Heart right ventricle (tissue), 16 donors: ENCODE data around the gene DMGDH. TPM values are rescaled to one million over a fixed set of nuclear protein-coding genes. Genes with fewer than 3 reads are reported as not detected.

Experiments used
- ATAC-seq, 8 donors: fragments of 200-7000 bp; cut with Tn5 transposase; one replicate each; pipeline ENCODE4 v1.9.1; 2020; ENCODE audit warnings: mild to moderate bottlenecking in 8 of 8, moderate library complexity in 8 of 8, moderate number of reproducible peaks in 1 of 8
- DNase-seq, 2 donors: peaks; one replicate each; pipeline ENCODE4 v3.0.0-alpha.2; 2020
- H3K27ac ChIP-seq, 10 donors: fragments of 200-600 bp; sonication (generic) in 2 of 10; one replicate each; pipeline versions ENCODE4 v1.5.0 to v1.8.0; 2020 to 2022; ENCODE audit warnings: mild to moderate bottlenecking in 3 of 10
- H3K27me3 ChIP-seq, 7 donors: fragments of 200-600 bp; one replicate each; pipeline ENCODE4 v1.8.0; 2021 to 2022; ENCODE audit warnings: mild to moderate bottlenecking in 2 of 7
- H3K36me3 ChIP-seq, 9 donors: fragments of 200-600 bp; sonication (generic) in 1 of 9; one replicate each; pipeline versions ENCODE4 v1.5.0 to v1.8.0; 2020 to 2022; ENCODE audit warnings: mild to moderate bottlenecking in 2 of 9
- H3K4me1 ChIP-seq, 9 donors: fragments of 200-600 bp; sonication (generic) in 1 of 9; one replicate each; pipeline versions ENCODE4 v1.5.0 to v1.8.0; 2020 to 2022; ENCODE audit warnings: mild to moderate bottlenecking in 4 of 9
- H3K4me3 ChIP-seq, 10 donors: fragments of 200-600 bp; sonication (generic) in 2 of 10; one replicate each; pipeline versions ENCODE4 v1.5.0 to v1.8.0; 2020 to 2022; ENCODE audit warnings: mild to moderate bottlenecking in 7 of 10, moderate library complexity in 2 of 10
- H3K9me3 ChIP-seq, 11 donors: fragments of 200-600 bp in 10 of 11; sonication (generic) in 2 of 11; one replicate each; pipeline versions ENCODE4 v1.5.0 to v1.8.0; 2013 to 2022; ENCODE audit warnings: mild to moderate bottlenecking in 2 of 11, control low read depth in 1 of 11, moderate library complexity in 1 of 11
- WGBS, 2 donors: extraction: QIAGEN DNeasy Blood & Tissue Kit; methylation state at CpG; one replicate each; pipeline ENCODE4 v1.1.7; 2013; ENCODE audit warnings: inconsistent platforms in 1 of 2; 5-methylcytosine and 5-hydroxymethylcytosine counted together
- intact Hi-C, 10 donors: fragments of 100-400 bp; cut with DNase I; formaldehyde crosslinking; loops; one replicate each; pipeline versions ENCODE4 v1.11.1 to v1.14.2; 2022
- polyA plus RNA-seq, 2 donors: library from polyadenylated mRNA; stranded (reverse); fragments of 200-250 nt; gene quantifications; one replicate each; pipeline ENCODE4 v1.2.3, GENCODE V29; 2013
- total RNA-seq, 10 donors: library from RNA; stranded (reverse); fragmentation: NEBNext Ultra II Directional in 3 of 10; extraction: Animal tissue kit (Norgen Biotek cat#: 25700) in 3 of 10; gene quantifications; one replicate each; pipeline versions ENCODE4 v1.2.1 to v1.2.4, GENCODE V29; 2021 to 2023
- TF ChIP-seq, protein P1 (sequence below), 9 donors: fragments of 200-600 bp; sonication (generic) in 2 of 9; IDR thresholded peaks; one replicate each; pipeline versions ENCODE4 v1.5.0 to v1.8.0; 2021 to 2022; ENCODE audit warnings: antibody characterized with exemption in 9 of 9, mild to moderate bottlenecking in 5 of 9, moderate library complexity in 1 of 9
- donor health status: Arrhythmogenic right ventricular cardiomyopathy.
- donor health status: ischemic (EF 13 %, LVEDD 7.1; RV severe dilation, severe dysfunction).
- donor health status: healthy with polysubstance abuse.
- donor health status: DM: no; HTN: yes; CAD: no.
- donor health status: DM: no; HTN: no; CAD: no.
- donor health status: ischemic (EF 25% LVEDD 6.9; RV normal size, moderate dysfunction).
- donor health status: ischemic (EF 25% LVEDD 5.7; RV mildly dilated, moderate dysfunction).
- donor health status: healthy.
- donor health status: DM: yes; HTN: yes; CAD: no.
- donor health status: Ischemic cardiomyopathy.
- donor health status: ischemic (EF 35%, LVEDD 5.7; RV mildly dilated, moderate dysfunction).
- donor health status: nonischemic (EF 11% LVEDD 7.7; RV severe dilation, severe dysfunction).
- donor health status: DM: yes; HTN: yes; CAD: no.
- donor health status: PGD.
- donor health status: ischemic (EF 29% LVEDD 5.4; RV normal size, mild dysfunction).
- donor health status: nonischemic (EF 23%, LVEDD 6.1; RV moderate dilation, normal function).

The DMGDH gene
- total and polyA plus RNA-seq, 12 donors = 0.17 to 3.4 (median 1.9) TPM

GRCh38 chr5:79032782-79033181, 36.7 kb downstream of the DMGDH start:
- peaks cover 0 to 10% (median 4%) of the 10 kb centered on the region in 11 donors for H3K9me3 ChIP-seq
- H3K27ac ChIP-seq = no peak overlapping the region
- no peak for ATAC-seq
- H3K36me3 ChIP-seq = no peaks in the 10 kb centered on the region
- intact Hi-C loops = no loop called here
- 93 to 95% methylated on average over 5 of the region's 5 CpGs for WGBS, 2 donors
- TF ChIP-seq, protein P1, sequence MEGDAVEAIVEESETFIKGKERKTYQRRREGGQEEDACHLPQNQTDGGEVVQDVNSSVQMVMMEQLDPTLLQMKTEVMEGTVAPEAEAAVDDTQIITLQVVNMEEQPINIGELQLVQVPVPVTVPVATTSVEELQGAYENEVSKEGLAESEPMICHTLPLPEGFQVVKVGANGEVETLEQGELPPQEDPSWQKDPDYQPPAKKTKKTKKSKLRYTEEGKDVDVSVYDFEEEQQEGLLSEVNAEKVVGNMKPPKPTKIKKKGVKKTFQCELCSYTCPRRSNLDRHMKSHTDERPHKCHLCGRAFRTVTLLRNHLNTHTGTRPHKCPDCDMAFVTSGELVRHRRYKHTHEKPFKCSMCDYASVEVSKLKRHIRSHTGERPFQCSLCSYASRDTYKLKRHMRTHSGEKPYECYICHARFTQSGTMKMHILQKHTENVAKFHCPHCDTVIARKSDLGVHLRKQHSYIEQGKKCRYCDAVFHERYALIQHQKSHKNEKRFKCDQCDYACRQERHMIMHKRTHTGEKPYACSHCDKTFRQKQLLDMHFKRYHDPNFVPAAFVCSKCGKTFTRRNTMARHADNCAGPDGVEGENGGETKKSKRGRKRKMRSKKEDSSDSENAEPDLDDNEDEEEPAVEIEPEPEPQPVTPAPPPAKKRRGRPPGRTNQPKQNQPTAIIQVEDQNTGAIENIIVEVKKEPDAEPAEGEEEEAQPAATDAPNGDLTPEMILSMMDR (IDR thresholded peaks at IDR 0.05) = no peak
- H3K4me3 ChIP-seq = no peak overlapping the region
- no peak for DNase-seq
- no peaks in the 10 kb centered on the region for H3K27me3 ChIP-seq
- H3K4me1 ChIP-seq = no peaks in the 10 kb centered on the region

DNA sequence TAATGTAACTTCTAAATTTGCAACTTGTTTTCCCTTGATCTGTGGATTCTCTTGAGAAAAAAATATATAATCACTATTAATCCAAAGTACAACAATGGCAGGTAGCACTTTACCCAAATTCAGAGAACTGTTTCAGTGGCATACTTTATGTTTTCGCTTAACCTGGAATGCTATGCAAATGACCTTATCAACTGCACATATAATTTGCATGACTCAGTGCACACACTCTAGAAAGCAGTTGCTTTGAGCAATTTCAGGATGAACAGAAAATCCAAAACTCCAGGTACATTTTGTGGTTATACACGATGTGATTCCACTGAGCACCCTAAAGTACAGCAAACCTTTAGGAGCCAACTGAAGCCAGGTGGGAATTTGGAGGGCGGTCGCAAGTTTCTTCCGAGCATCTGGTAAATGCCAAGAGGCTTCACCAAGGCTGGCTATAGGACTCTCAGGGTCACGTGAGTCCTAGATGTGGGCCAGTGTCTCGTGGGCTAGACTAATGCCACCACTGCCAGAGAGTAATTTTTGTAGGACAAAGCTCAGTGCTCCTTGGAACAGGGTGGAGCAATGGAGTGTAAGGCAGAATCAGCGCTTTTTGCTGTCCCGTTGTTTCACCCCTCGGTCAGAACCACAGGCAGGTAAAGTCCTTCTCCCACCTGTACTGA, 37.3 kb downstream of the DMGDH start:
- H3K9me3 ChIP-seq = peaks cover 0 to 9% (median 4%) of the 10 kb centered on the region in 11 donors
- ATAC-seq = no peak

DNA sequence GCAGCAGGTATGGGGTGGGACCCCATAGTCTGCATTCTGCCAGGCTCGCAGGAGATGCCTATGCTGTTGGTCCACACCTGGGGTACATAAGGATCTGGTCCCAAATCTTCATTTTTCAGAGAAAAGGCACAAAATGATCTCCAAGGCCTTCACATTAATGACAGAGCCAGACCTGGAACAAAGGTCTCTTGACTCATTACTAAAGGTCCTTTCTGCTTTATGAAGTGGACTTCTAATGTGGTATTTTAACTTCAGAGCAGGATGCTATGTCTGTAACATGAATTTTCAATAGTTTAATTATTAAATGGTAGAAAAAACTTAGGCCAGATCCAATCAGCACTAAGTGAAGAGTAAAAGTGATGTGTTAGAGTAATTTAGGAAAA, 38.0 kb downstream of the DMGDH start:
- Histone ChIP-seq H3K4me1 (no peaks in the 10 kb centered on the region), H3K27me3 (peaks cover 0 to 2% (median 0%) of the 10 kb centered on the region in 7 donors), H3K27ac (no peak overlapping the region), H3K4me3 (no peak overlapping the region), H3K9me3 (peaks cover 0 to 2% (median 0%) of the 10 kb centered on the region in 11 donors), H3K36me3 (no peaks in the 10 kb centered on the region)
- TF ChIP-seq, protein P1 (IDR thresholded peaks at IDR 0.05) = no peak
- WGBS, 2 donors = 94 to 97% methylated on average over 1 of the region's 1 CpG
- DNase-seq = no peak
- no peak for ATAC-seq
- intact Hi-C loops = no loop called here

More for the DNA sequence above, 37.3 kb downstream of the DMGDH start:
- H3K36me3 ChIP-seq = no peaks in the 10 kb centered on the region
- no peak overlapping the region for H3K4me3 ChIP-seq
- H3K27ac ChIP-seq = no peak overlapping the region
- H3K27me3 ChIP-seq = no peaks in the 10 kb centered on the region
- intact Hi-C loops = no loop called here
- TF ChIP-seq, protein P1 (IDR thresholded peaks at IDR 0.05) = no peak
- 90 to 94% methylated on average over 10 of the region's 10 CpGs for WGBS, 2 donors
- no peak for DNase-seq
- H3K4me1 ChIP-seq = no peaks in the 10 kb centered on the region

GRCh38 chr5:79030663-79031484, 38.6 kb downstream of the DMGDH start:
- peaks cover 0 to 4% (median 0%) of the 10 kb centered on the region in 7 donors for H3K27me3 ChIP-seq
- DNase-seq = no peak
- TF ChIP-seq, protein P1 (IDR thresholded peaks at IDR 0.05) = no peak
- no peaks in the 10 kb centered on the region for H3K36me3 ChIP-seq
- intact Hi-C loops = no loop called here
- no peak for ATAC-seq
- H3K9me3 ChIP-seq = no peaks in the 10 kb centered on the region
- WGBS, 2 donors = 94% methylated on average over 11 of the region's 11 CpGs
- no peak overlapping the region for H3K27ac ChIP-seq
- H3K4me1 ChIP-seq = no peaks in the 10 kb centered on the region
- H3K4me3 ChIP-seq = no peak overlapping the region
